ENCODE results near the gene CBL.

DNA sequence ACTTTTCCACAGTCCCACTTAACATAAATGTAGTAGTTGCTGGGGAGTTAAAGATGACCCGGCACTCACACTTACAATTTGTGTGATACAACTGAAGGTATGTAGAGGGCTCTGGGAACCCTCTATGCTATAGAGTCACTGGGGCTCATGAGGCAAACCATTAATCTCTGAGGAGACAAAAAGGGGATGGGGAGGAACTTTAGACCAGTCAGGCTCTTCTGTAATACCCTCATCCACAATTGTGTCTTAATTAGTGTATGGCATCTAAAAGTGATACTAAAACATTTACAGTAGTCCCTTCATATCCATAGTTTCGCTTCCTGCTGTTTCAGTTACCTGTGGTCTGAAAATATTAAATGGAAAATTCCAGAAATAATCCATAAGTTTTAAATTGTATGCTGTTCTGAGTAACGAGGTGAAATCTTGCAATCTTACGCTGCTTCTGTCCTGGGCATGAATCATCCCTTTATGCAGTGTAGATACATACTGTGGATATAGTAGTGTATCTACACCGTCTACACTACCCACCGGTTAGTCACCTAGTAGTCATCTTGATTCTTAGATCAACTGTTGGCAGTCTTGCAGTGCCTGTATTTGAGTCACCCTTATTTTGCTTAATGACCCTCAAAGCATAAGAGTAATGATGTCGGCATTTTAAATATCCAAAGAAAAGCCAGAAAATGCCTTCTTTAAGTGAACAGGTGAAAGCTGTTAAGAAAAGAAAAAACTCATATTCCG lies 12.2 kb downstream of the CBL start:
- TF ChIP-seq, protein P1, sequence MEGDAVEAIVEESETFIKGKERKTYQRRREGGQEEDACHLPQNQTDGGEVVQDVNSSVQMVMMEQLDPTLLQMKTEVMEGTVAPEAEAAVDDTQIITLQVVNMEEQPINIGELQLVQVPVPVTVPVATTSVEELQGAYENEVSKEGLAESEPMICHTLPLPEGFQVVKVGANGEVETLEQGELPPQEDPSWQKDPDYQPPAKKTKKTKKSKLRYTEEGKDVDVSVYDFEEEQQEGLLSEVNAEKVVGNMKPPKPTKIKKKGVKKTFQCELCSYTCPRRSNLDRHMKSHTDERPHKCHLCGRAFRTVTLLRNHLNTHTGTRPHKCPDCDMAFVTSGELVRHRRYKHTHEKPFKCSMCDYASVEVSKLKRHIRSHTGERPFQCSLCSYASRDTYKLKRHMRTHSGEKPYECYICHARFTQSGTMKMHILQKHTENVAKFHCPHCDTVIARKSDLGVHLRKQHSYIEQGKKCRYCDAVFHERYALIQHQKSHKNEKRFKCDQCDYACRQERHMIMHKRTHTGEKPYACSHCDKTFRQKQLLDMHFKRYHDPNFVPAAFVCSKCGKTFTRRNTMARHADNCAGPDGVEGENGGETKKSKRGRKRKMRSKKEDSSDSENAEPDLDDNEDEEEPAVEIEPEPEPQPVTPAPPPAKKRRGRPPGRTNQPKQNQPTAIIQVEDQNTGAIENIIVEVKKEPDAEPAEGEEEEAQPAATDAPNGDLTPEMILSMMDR (IDR thresholded peaks at IDR 0.05; ENCODE audit: borderline replicate concordance, extremely low read depth, low read length, poor library complexity, severe bottlenecking) = no peak
- TF ChIP-seq EZH2 (IDR thresholded peaks at IDR 0.05; ENCODE audit: borderline replicate concordance, low read depth, low read length, severe bottlenecking) = no peak
